Upper lobe of right lung (tissue), 1 donor: ENCODE results near the gene TMEM184A. TPM values are rescaled to one million over a fixed set of nuclear protein-coding genes. Genes with fewer than 3 reads are reported as not detected.
"Not testable (repeated sequence)": the region's sequence is repeated elsewhere in the genome, so short reads cannot be mapped to it uniquely, and the experiment has no call there.

Experiments
- ATAC-seq: fragments of 200-7000 bp; cut with Tn5 transposase; one replicate; pipeline ENCODE4 v1.9.1; 2020; ENCODE audit warnings: mild to moderate bottlenecking, moderate library complexity
- DNase-seq: peaks from one replicate; pipeline ENCODE4 v3.0.0-alpha.2; 2020
- H3K27ac ChIP-seq: fragments of 200-600 bp; one replicate; pipeline ENCODE4 v1.8.0; 2022
- H3K27me3 ChIP-seq: fragments of 200-600 bp; one replicate; pipeline ENCODE4 v1.8.0; 2022; ENCODE audit warnings: mild to moderate bottlenecking
- H3K36me3 ChIP-seq: fragments of 200-600 bp; one replicate; pipeline ENCODE4 v1.8.0; 2022
- H3K4me1 ChIP-seq: fragments of 200-600 bp; one replicate; pipeline ENCODE4 v1.8.0; 2022
- H3K4me3 ChIP-seq: fragments of 200-600 bp; one replicate; pipeline ENCODE4 v1.8.0; 2022; ENCODE audit warnings: mild to moderate bottlenecking
- H3K9me3 ChIP-seq: fragments of 200-600 bp; one replicate; pipeline ENCODE4 v1.8.0; 2022
- intact Hi-C: fragments of 100-400 bp; cut with DNase I; formaldehyde crosslinking; loops from one replicate; pipeline ENCODE4 v1.11.0; 2022
- total RNA-seq: library from RNA; stranded (reverse); fragmentation: NEBNext Ultra II Directional; extraction: Animal tissue kit (Norgen Biotek cat#: 25700); gene quantifications from one replicate; pipeline ENCODE4 v1.2.1, GENCODE V29; 2021
- TF ChIP-seq, protein P1 (sequence below): fragments of 200-600 bp; IDR thresholded peaks from one replicate; pipeline ENCODE4 v1.8.0; 2022; ENCODE audit warnings: antibody characterized with exemption
- donor health status: DM: no; HTN: yes; CAD: no; lungs with severe emphysema.

TMEM184A gene
- total RNA-seq, 1 donor from 2014 or later = 4.4 TPM

DNA sequence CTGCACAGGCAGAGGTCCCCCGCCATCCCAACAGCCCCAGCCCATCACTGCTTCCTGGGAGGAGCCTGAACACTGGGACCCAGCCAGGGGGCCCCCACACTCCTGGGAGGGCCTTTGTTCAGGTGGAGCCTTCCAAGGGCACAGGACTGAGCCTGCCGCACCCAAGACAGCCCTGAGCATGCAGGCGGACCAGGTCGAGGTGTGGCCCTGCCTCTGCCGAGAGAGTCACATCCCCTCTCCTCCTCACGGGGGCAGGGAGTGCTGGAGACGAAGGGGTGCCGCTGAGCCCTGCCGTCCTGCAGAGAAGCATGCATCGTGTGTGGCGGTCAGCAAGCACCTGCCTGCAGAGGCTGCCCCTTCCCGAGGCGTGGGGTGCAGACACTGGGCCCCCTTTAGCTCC, 32.8 kb downstream of the TMEM184A start:
- ATAC-seq (peak; percentile 16), DNase-seq (no peak)
- Histone ChIP-seq H3K36me3 (no peaks in the 10 kb centered on the region), H3K4me1 (no peaks in the 10 kb centered on the region), H3K4me3 (no peak overlapping the region), H3K27ac (no peak overlapping the region), H3K27me3 (peaks cover 3% of the 10 kb centered on the region), H3K9me3 (no peaks in the 10 kb centered on the region)
- intact Hi-C loops = no loop called here
- TF ChIP-seq, protein P1, sequence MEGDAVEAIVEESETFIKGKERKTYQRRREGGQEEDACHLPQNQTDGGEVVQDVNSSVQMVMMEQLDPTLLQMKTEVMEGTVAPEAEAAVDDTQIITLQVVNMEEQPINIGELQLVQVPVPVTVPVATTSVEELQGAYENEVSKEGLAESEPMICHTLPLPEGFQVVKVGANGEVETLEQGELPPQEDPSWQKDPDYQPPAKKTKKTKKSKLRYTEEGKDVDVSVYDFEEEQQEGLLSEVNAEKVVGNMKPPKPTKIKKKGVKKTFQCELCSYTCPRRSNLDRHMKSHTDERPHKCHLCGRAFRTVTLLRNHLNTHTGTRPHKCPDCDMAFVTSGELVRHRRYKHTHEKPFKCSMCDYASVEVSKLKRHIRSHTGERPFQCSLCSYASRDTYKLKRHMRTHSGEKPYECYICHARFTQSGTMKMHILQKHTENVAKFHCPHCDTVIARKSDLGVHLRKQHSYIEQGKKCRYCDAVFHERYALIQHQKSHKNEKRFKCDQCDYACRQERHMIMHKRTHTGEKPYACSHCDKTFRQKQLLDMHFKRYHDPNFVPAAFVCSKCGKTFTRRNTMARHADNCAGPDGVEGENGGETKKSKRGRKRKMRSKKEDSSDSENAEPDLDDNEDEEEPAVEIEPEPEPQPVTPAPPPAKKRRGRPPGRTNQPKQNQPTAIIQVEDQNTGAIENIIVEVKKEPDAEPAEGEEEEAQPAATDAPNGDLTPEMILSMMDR = no peak

DNA sequence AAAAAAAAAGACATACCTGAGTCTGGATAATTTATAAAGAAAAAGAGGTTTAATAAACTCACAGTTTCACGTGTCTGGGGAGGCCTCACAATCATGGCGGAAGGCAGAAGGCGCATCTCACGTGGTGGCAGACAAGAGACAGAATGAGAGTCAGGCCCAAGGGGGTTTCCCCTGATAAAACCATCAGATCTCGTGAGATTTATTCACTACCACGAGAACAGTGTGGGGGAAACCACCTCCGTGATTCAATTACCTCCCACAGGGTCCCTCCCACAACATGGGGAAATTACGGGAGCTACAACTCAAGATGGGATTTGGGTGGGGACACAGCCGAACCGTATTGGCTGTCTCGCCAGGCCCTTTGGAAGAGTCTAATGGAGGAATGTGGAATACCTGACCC, 34.5 kb downstream of the TMEM184A start:
- no peaks in the 10 kb centered on the region for H3K36me3 ChIP-seq
- H3K27ac ChIP-seq = no peak overlapping the region
- H3K27me3 ChIP-seq = no peaks in the 10 kb centered on the region
- no peak overlapping the region for H3K4me3 ChIP-seq
- H3K4me1 ChIP-seq = no peaks in the 10 kb centered on the region
- TF ChIP-seq, protein P1 = no peak
- intact Hi-C loops = no loop called here
- no peaks in the 10 kb centered on the region for H3K9me3 ChIP-seq
- ATAC-seq (no peak), DNase-seq (no peak)

DNA sequence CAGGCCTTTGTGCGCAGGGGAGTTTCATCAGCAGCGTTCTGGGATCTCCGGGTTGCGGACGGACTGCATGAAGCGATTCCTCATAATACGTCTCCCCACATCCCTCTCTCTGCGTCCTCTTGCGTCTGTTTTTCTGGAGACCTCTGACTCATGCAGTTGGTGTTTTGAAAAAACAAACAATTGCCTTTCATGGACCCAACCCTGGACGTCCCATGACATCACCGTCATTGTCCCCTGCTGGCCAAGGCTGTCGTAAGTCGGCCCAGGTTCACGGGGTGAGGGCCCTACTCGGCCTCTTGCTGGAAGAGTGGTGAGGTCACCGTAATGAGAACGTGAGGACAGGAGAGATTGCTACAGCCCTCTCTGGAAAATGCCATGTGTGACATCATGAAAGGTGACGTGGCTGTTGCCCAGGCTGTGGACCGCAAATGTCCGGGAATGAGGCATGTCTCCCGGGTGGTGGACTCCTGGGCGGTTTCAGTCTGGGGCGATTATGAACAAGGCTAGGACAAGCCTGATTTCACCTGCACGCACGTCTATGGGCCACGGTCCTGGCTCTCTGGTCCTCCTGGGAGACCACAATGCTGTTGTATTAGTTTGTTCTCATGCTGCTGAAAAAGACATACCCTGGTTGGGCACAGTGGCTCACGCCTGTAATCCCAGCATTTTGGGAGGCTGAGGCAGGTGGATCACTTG, 35.3 kb downstream of the TMEM184A start:
- DNase-seq (no peak), ATAC-seq (peak; percentile 34)
- TF ChIP-seq, protein P1 = no peak
- Histone ChIP-seq H3K27me3 (no peaks in the 10 kb centered on the region), H3K4me1 (no peaks in the 10 kb centered on the region), H3K36me3 (no peaks in the 10 kb centered on the region), H3K27ac (no peak overlapping the region), H3K4me3 (no peak overlapping the region), H3K9me3 (no peaks in the 10 kb centered on the region)
- intact Hi-C loops = no loop called here

DNA sequence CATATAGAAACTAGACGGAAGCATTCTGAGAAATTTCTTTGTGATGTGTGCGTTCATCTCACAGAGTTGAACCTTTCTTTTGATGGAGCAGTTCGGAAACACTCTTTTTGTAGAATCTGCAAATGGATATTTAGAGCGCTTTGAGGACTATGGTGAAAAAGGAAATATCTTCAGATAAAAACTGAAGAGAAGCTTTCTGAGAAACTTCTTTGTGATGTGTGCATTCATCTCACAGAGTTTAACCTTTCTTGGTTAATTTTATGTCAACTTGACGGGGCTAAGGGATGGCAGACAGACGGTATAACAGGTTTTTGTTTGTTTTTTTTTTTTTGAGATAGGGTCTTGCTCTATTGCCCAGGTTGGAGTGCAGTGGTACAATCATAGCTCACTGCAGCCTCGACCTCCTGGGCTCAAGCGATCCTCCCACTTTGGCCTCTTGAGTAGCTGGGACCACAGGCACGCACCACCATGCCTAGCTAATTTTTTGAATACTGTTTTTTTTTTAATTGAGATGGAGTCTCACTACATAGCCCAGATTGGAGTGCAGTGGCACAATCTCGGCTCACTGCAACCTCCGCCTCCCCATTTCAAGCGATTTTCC, 36.6 kb downstream of the TMEM184A start:
- intact Hi-C loops, H3K9me3 ChIP-seq, H3K27me3 ChIP-seq, H3K27ac ChIP-seq, H3K4me1 ChIP-seq, H3K4me3 ChIP-seq, H3K36me3 ChIP-seq, ATAC-seq, DNase-seq: not testable (repeated sequence)

DNA sequence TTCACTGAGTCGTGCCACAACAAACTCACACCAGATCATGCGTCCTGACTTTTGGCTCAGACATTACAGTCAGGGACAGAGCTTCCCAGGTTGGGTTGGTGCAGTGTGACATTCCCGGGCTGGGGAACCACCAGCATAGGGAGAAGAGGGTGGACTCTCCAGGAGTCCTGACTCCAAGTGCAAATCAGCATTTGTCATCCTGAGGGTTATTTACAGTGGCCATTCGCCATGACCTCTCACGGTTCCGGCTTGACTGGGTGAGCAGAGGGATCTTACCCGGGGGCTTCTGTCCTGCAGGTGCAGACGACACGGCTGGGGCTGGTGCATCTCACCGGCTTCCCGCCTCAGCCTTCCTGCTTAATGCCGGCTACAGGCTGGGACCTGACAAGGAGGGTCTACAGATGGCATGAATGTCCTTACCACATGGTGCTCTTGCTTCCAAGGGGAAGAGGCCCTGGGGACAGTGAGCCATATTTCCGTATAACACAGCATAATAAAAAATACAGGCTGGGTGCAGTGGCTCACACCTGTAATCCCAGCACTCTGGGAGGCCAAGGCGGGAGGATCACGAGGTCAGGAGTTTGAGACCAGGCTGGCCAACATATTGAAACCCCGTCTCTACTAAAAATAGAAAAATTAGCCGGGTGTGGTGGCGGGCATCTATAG, 39.3 kb downstream of the TMEM184A start:
- Histone ChIP-seq H3K36me3 (no peaks in the 10 kb centered on the region), H3K4me3 (no peak overlapping the region), H3K27ac (no peak overlapping the region), H3K9me3 (no peaks in the 10 kb centered on the region), H3K4me1 (no peaks in the 10 kb centered on the region), H3K27me3 (no peaks in the 10 kb centered on the region)
- DNase-seq (no peak), ATAC-seq (no peak)
- TF ChIP-seq, protein P1 = no peak
- intact Hi-C loops = no loop called here

DNA sequence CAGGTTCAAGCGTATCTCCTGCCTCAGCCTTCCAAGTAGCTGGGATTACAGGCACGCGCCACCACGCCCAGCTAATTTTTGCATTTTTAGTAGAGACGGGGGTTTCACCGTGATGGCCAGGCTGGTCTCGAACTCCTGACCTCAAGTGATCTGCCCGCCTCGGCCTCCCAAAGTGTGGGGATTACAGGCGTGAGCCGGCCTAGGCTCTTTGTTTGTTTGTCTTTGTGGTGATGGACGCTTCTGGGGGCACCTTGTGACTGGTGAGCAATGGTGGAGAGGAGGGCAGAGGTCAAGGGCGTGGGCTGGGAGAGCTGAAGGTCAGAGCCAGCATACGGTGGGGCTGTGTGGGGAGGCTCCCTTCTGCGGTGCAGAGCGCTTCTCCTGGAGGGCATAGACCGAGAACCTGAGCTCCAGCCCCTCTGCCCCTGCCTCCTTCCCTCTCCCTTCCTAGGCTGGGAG, 40.5 kb downstream of the TMEM184A start:
- H3K27me3 ChIP-seq, ATAC-seq, H3K36me3 ChIP-seq, H3K27ac ChIP-seq, DNase-seq, intact Hi-C loops, H3K4me1 ChIP-seq, H3K9me3 ChIP-seq, H3K4me3 ChIP-seq: not testable (repeated sequence)
